HCT116 (cell line): ENCODE results near the gene KIRREL1. TPM values are rescaled to one million over a fixed set of nuclear protein-coding genes. Genes with fewer than 3 reads are reported as not detected.

Experiments
- ATAC-seq: fragments of 200-7000 bp; cut with Tn5 transposase; 2 replicates; pipeline ENCODE4 v1.9.1; 2020; ENCODE audit warnings: mild to moderate bottlenecking, moderate library complexity
- BruUV-seq: library from RNA; stranded (reverse); fragments of 400-500 nt; replicated peaks from 2 replicates; lab custom pipeline; 2021; lab: Mats Ljungman, UMichigan
- CTCF ChIA-PET: fragments of 300-600 bp; sonication (Branson Sonifier 250); formaldehyde crosslinking; loops from one replicate; lab custom pipeline; 2021; ENCODE audit warnings: antibody characterized with exemption; lab: Charles Lee
- POLR2A ChIA-PET: fragments of 300-600, 350-600 bp; sonication (Branson Sonifier 250); formaldehyde crosslinking; loops from one replicate; lab custom pipeline; 2021; ENCODE audit warnings: antibody characterized with exemption; lab: Charles Lee
- RAD21 ChIA-PET, 2 experiments: fragments of 300-600 bp; sonication (Branson Sonifier 250); formaldehyde crosslinking; loops; one replicate each; lab custom pipeline; 2023; ENCODE audit warnings: low total read pairs in 2 of 2; ENCODE audit not compliant: uncharacterized antibody in 2 of 2, unreplicated experiment in 2 of 2, low non-redundant PET in 1 of 2; lab: Charles Lee
- DNase-seq: peaks from one replicate; pipeline ENCODE4 v3.0.0-alpha.2; 2010; ENCODE audit warnings: low read depth, low spot score
- H2AFZ ChIP-seq: fragments of 200-600 bp; shearing (Covaris generic), sonication (generic); 2 replicates; pipeline ENCODE4 v1.6.1; 2017; ENCODE audit warnings: low read depth, mixed run types, mixed read lengths, antibody characterized with exemption, low read length; ENCODE audit not compliant: poor library complexity, severe bottlenecking
- H3K27ac ChIP-seq: 2 replicates; pipeline ENCODE4 v1.5.1; 2012; ENCODE audit warnings: low read depth, low read length
- H3K27me3 ChIP-seq: fragments of 200-600 bp; sonication (generic); 2 replicates; pipeline ENCODE4 v1.6.1; 2016; ENCODE audit warnings: mixed run types, low read length, mixed read lengths; ENCODE audit not compliant: insufficient read depth
- H3K36me3 ChIP-seq, 2 experiments: fragments of 200-500 bp in 1 of 2; fragments of 200-600 bp in 1 of 2; sonication (Bioruptor generic) in 1 of 2; sonication (generic) in 1 of 2; 2 replicates each; pipeline versions ENCODE4 v1.5.1 to v1.6.1; 2014 to 2016; ENCODE audit warnings: low read length in 2 of 2, inconsistent platforms in 1 of 2, mixed read lengths in 1 of 2, mixed run types in 1 of 2; ENCODE audit not compliant: insufficient read depth in 2 of 2, control insufficient read depth in 1 of 2
- H3K4me1 ChIP-seq, 2 experiments: fragments of 200-600 bp in 1 of 2; sonication (generic) in 1 of 2; 2 replicates each; pipeline versions ENCODE4 v1.5.1 to v1.6.1; 2012 to 2017; ENCODE audit warnings: low read length in 2 of 2, inconsistent platforms in 1 of 2, mild to moderate bottlenecking in 1 of 2, mixed read lengths in 1 of 2, mixed run types in 1 of 2, moderate library complexity in 1 of 2; ENCODE audit not compliant: insufficient read depth in 2 of 2, control insufficient read depth in 1 of 2
- H3K4me2 ChIP-seq: fragments of 200-600 bp; sonication (generic); 2 replicates; pipeline ENCODE4 v1.6.1; 2017; ENCODE audit warnings: mixed run types, low read length, mixed read lengths
- H3K4me3 ChIP-seq, 2 experiments: fragments of 200-600 bp in 1 of 2; sonication (generic) in 1 of 2; replicated peaks in 1 of 2; 2 replicates each; pipeline ENCODE4 v1.5.1; 2011 to 2016; ENCODE audit warnings: low read length in 2 of 2, control low read depth in 1 of 2, low read depth in 1 of 2, mild to moderate bottlenecking in 1 of 2, mixed read lengths in 1 of 2, mixed run types in 1 of 2
- H3K79me2 ChIP-seq: fragments of 200-600 bp; sonication (generic); 2 replicates; pipeline ENCODE4 v1.6.1; 2017; ENCODE audit warnings: mild to moderate bottlenecking, mixed run types, low read length, moderate library complexity, mixed read lengths; ENCODE audit not compliant: insufficient read depth
- H3K9ac ChIP-seq: fragments of 200-600 bp; sonication (generic); 2 replicates; pipeline ENCODE4 v1.6.1; 2016; ENCODE audit warnings: low read length, mixed read lengths
- H3K9me2 ChIP-seq: fragments of 200-600 bp; sonication (generic), shearing (Covaris generic); 2 replicates; pipeline ENCODE4 v1.6.1; 2017; ENCODE audit warnings: mixed run types, mild to moderate bottlenecking, moderate library complexity; ENCODE audit not compliant: insufficient read depth
- H3K9me3 ChIP-seq, 2 experiments: fragments of 200-500 bp in 1 of 2; fragments of 200-600 bp in 1 of 2; sonication (Bioruptor generic) in 1 of 2; sonication (generic) in 1 of 2; 2 replicates each; pipeline ENCODE4 v1.6.1; 2014 to 2017; ENCODE audit warnings: low read length in 2 of 2, mixed read lengths in 2 of 2, inconsistent platforms in 1 of 2, low read depth in 1 of 2, mild to moderate bottlenecking in 1 of 2, mixed run types in 1 of 2, moderate library complexity in 1 of 2; ENCODE audit not compliant: control insufficient read depth in 1 of 2, insufficient read depth in 1 of 2
- H4K20me1 ChIP-seq: fragments of 200-600 bp; sonication (generic), shearing (Covaris generic); 2 replicates; pipeline ENCODE4 v1.6.1; 2017; ENCODE audit warnings: mixed run types, mild to moderate bottlenecking, moderate library complexity; ENCODE audit not compliant: insufficient read depth
- ATF3 ChIP-seq: IDR thresholded peaks from 2 replicates; pipeline ENCODE4 v1.6.1; 2012
- CBX3 ChIP-seq: IDR thresholded peaks from 2 replicates; pipeline ENCODE4 v1.6.1; 2012; ENCODE audit warnings: low read depth
- CEBPB ChIP-seq: IDR thresholded peaks from 2 replicates; pipeline ENCODE4 v1.6.1; 2012; ENCODE audit warnings: low read depth
- ELF1 ChIP-seq: IDR thresholded peaks from 2 replicates; pipeline ENCODE4 v1.6.1; 2012; ENCODE audit warnings: low read depth, borderline replicate concordance
- FOSL1 ChIP-seq: IDR thresholded peaks from 2 replicates; pipeline ENCODE4 v1.6.1; 2012; ENCODE audit warnings: low read depth
- JUND ChIP-seq: IDR thresholded peaks from 2 replicates; pipeline ENCODE4 v1.6.1; 2012
- RAD21 ChIP-seq: IDR thresholded peaks from 2 replicates; pipeline ENCODE4 v1.6.1; 2012; ENCODE audit warnings: low read depth, mild to moderate bottlenecking
- SRF ChIP-seq: IDR thresholded peaks from 2 replicates; pipeline ENCODE4 v1.6.1; 2012; ENCODE audit warnings: low read depth
- YY1 ChIP-seq: IDR thresholded peaks from 2 replicates; pipeline ENCODE4 v1.6.1; 2011; ENCODE audit warnings: low read length, low read depth, moderate library complexity, mild to moderate bottlenecking; ENCODE audit not compliant: insufficient replicate concordance; ENCODE audit errors: extremely low read depth
- ZFX ChIP-seq: fragments of 450-650 bp; IDR thresholded peaks from 2 replicates; pipeline ENCODE4 v1.6.1; 2017
- intact Hi-C: fragments of 100-400 bp; cut with micrococcal nuclease; formaldehyde crosslinking; loops from 2 replicates; pipeline ENCODE4 v1.10.0; 2022
- total RNA-seq: library from RNA; stranded (reverse); gene quantifications from one replicate; pipeline ENCODE4 v1.2.1, GENCODE V29; 2021; ENCODE audit not compliant: unreplicated experiment
- TF ChIP-seq, protein P1 (sequence below), 3 experiments: fragments of 200-600 bp in 1 of 3; sonication (generic) in 1 of 3; IDR thresholded peaks in 2 of 3; conservative IDR thresholded peaks in 1 of 3; 2 replicates each; pipeline ENCODE4 v1.5.1; 2012 to 2017; ENCODE audit warnings: low read depth in 2 of 3, low read length in 2 of 3, antibody characterized with exemption in 1 of 3, borderline replicate concordance in 1 of 3, control low read depth in 1 of 3, mild to moderate bottlenecking in 1 of 3, mixed read lengths in 1 of 3, mixed run types in 1 of 3, moderate library complexity in 1 of 3; ENCODE audit not compliant: insufficient read depth in 1 of 3

The KIRREL1 gene
- total RNA-seq, 1 experiment from 2014 or later = 20.0 TPM

DNA sequence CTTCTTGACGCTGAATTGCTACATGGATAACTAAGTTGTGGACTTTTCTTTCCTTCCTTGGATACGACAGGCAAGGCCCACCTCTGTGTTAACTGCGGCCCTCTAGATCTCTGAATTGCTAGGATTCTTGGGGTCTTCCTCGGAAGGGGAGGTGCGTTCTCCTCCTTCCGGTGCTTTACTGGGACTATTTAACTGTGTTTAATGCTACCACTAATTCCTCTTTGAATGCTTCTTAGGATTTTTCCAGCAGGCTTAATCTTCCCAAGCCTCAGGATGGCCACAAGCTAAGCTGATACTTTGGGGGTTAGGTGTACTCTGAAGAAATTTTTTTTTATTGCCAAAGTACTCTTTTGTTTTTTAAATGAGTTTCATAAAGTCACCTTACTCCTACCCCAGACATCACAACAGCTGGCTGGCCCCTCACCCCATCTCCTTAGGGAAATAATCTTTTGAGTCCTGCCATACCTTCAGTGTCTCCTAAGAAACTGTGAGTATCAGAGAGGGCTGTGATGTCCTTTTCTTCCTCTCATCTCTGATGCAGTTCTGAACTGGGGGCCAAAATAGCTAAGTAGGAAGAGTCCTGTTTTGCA is 21.4 kb downstream of the KIRREL1 start:
- no peak overlapping the region for H3K27ac ChIP-seq
- H4K20me1 ChIP-seq = no peaks in the 10 kb centered on the region
- DNase-seq (no peak), ATAC-seq (no peak)
- H3K79me2 ChIP-seq = peaks cover 89% of the 10 kb centered on the region
- H3K9me3 ChIP-seq = no peaks in the 10 kb centered on the region
- intact Hi-C loops = no loop called here
- TF ChIP-seq RAD21 = no peak
- TF ChIP-seq FOSL1 = no peak
- no peak for TF ChIP-seq CEBPB
- TF ChIP-seq JUND = no peak
- TF ChIP-seq, protein P1, sequence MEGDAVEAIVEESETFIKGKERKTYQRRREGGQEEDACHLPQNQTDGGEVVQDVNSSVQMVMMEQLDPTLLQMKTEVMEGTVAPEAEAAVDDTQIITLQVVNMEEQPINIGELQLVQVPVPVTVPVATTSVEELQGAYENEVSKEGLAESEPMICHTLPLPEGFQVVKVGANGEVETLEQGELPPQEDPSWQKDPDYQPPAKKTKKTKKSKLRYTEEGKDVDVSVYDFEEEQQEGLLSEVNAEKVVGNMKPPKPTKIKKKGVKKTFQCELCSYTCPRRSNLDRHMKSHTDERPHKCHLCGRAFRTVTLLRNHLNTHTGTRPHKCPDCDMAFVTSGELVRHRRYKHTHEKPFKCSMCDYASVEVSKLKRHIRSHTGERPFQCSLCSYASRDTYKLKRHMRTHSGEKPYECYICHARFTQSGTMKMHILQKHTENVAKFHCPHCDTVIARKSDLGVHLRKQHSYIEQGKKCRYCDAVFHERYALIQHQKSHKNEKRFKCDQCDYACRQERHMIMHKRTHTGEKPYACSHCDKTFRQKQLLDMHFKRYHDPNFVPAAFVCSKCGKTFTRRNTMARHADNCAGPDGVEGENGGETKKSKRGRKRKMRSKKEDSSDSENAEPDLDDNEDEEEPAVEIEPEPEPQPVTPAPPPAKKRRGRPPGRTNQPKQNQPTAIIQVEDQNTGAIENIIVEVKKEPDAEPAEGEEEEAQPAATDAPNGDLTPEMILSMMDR (IDR thresholded peaks at IDR 0.05 in 2 of 3, conservative IDR thresholded peaks at IDR 0.05 in 1 of 3; ENCODE audit: borderline replicate concordance in 1 of 3, insufficient read depth in 1 of 3, low read depth in 2 of 3, low read length in 2 of 3) = no peak
- TF ChIP-seq ZFX = no peak
- H3K27me3 ChIP-seq = no peaks in the 10 kb centered on the region
- H3K9me2 ChIP-seq = no peaks in the 10 kb centered on the region
- ChIA-PET CTCF (interaction anchor here (2.2 kb wide), 1 partner anchor 23 kb away, joined by 5 read pairs; no protein-coding TSS in a partner anchor), RAD21 (no interaction called here), POLR2A (no interaction called here)
- no peak overlapping the region for H3K4me3 ChIP-seq
- H3K9ac ChIP-seq = no peak overlapping the region
- H2AFZ ChIP-seq = no peak overlapping the region
- BruUV-seq = no TSS peak
- peaks cover 37 to 61% of the 10 kb centered on the region in 2 experiments for H3K4me1 ChIP-seq
- no peak overlapping the region for H3K4me2 ChIP-seq
- H3K36me3 ChIP-seq = no peaks in the 10 kb centered on the region

GRCh38 chr1:158016651-158017335 is 23.3 kb downstream of the KIRREL1 start:
- peaks cover 89% of the 10 kb centered on the region for H3K79me2 ChIP-seq
- TF ChIP-seq YY1 (no peak), ATF3 (no peak), CBX3 (no peak), SRF (no peak), ELF1 (no peak), ZFX (no peak)
- TF ChIP-seq, protein P1 (IDR thresholded peaks at IDR 0.05 in 2 of 3, conservative IDR thresholded peaks at IDR 0.05 in 1 of 3; ENCODE audit: borderline replicate concordance in 1 of 3, insufficient read depth in 1 of 3, low read depth in 2 of 3, low read length in 2 of 3) = no peak
- DNase-seq (no peak), ATAC-seq (no peak)
- ChIA-PET POLR2A (no interaction called here), CTCF (no interaction called here), RAD21 (no interaction called here)
- H3K4me3 ChIP-seq = no peak overlapping the region
- no peaks in the 10 kb centered on the region for H4K20me1 ChIP-seq
- no peak overlapping the region for H3K9ac ChIP-seq
- H3K36me3 ChIP-seq = no peaks in the 10 kb centered on the region
- no peaks in the 10 kb centered on the region for H3K9me3 ChIP-seq
- H3K27me3 ChIP-seq = no peaks in the 10 kb centered on the region
- no peak overlapping the region for H3K4me2 ChIP-seq
- H3K27ac ChIP-seq = no peak overlapping the region
- no peaks in the 10 kb centered on the region for H3K9me2 ChIP-seq
- intact Hi-C loops = no loop called here
- no peak overlapping the region for H2AFZ ChIP-seq
- no TSS peak for BruUV-seq
- peaks cover 39 to 61% of the 10 kb centered on the region in 2 experiments for H3K4me1 ChIP-seq
